H4 (cell line): ENCODE measurements around the gene DUSP21. TPM values are rescaled to one million over a fixed set of nuclear protein-coding genes. Genes with fewer than 3 reads are reported as not detected.
"Not testable (repeated sequence)": the region's sequence is repeated elsewhere in the genome, so short reads cannot be mapped to it uniquely, and the experiment has no call there.

Source experiments
- DNase-seq: peaks from one replicate; pipeline ENCODE4 v3.0.0-alpha.2; 2015; ENCODE audit warnings: low spot score
- total RNA-seq: library from RNA; depleted of rRNA; stranded (reverse); fragments of >200 nt; shearing (Covaris generic); gene quantifications from 2 replicates; pipeline ENCODE4 v1.2.3, GENCODE V29; 2014; rRNA removed

The DUSP21 gene
- total RNA-seq: not detected in 2 replicates

DNA sequence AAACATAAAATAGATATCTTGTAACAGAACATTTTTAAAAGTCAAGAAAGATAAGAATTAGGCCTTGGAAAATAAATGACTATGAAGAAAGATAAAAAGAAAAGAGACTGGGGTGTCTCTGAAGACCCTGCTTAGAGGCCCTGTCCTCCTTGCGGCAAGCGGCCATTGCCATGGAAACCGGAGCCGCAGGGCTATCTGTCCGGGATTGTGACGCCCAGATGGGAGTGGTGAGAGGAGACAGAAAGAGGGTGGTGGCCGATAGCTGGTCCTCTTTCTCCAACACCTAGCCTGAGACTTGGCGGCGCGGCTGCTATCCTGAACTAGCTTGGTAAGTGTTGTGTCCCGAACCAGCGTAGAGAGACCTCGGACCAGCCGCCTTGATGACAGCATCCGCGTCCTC, at the start of gene DUSP21:
TSS of gene DUSP21 (plus strand) at position 269 of the 400 bp plus-strand sequence. CDS start at position 381, 112 bp downstream.
- no peak for DNase-seq

DNA sequence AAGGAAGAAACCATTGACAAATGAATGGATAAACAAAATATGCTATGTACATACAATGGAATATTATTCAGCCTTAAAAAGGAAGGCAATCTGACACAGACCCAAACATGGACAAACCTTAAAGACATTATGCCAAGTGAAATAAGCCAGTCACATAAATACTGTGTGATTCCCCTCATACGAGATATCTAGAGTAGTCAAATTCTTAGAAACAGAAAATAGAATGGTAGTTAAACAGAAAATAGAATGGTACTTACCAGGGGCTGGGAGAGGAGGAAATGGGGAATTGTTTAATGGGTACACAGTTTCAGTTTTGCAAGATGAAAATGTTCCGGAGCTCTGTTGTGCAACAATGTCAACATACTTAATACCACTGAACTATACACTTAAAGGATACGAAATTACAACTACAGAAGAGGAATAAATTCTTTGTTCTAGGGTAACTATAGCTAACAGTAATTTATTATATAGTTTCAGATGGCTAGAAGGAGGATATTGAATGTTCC, 47.8 kb upstream of the DUSP21 start:
- DNase-seq: no peak

DNA sequence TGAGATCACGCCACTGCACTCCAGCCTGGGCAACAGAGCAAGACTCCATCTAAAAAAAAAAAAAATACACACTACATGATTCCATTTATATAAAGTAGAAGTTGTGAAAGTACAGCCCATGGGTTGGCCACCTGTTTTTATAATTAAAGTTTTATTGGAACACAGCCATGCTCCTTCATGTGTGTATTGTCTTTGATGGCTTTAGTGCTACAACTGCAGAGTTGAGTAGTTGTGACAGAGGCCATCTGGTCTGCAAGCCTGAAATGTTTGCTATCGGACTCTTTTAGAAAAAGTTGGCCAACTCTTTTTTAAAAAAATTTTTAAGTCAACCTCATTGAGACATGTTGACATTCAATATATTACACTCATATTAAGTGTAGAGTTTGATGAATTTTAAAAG, 41.2 kb upstream of the DUSP21 start:
- no peak for DNase-seq

DNA sequence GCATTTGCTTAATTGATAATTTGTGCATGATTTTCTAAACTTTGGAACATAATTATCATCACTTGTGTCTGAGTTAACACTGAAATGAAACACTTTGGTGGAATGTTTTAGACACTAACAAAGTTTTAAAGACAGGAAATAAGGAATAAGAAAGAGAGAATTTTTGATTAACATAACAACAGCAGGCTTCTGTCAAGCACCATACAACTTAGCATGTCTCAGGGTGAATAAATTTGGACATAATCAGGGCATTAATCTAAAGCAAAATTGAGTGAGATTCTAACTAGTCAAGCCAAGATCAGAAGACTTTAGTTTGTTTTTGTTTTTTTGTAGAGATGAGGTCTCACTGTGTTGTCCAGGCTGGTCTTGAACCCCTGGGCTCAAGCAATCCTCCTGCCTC, 28.1 kb upstream of the DUSP21 start:
- DNase-seq: no peak

DNA sequence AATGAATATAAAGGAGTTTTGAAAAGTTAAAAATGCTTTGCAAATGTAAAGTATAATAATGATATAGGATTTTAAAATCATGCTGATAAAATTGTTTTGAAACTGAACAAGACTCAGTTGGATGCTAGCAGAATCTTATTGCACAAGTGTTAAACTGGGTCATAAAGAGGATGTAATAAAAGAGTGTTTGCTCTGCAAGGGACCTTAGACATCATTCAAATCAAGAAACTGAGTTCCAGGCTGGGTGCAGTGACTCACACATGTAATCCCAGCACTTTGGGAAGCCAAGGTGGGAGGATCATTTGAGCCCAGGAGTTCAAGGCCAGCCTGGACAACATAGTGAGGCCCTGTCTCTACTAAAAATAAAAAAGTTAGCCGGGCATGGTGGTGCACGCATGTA, 27.5 kb upstream of the DUSP21 start:
- DNase-seq: no peak

DNA sequence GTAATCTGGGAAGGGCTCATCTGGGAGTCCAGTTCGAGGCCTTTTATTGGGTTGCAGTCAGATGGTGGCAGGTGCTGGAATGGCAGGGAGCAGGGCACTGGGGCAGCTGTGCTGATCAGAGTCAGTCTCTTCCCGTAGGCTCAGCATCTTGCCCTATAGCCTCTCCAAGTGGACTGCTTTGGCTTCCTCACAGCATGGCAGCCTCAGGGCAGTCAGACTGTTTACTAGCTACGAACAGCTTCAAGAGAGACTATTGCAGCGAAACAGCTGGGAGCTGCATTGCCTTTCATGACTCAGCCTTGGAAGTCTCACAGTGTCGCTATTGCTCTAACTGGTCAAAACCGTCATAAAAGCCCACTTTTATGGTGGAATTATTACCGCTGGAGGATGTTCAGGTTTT, 26.8 kb upstream of the DUSP21 start:
- DNase-seq: no peak

DNA sequence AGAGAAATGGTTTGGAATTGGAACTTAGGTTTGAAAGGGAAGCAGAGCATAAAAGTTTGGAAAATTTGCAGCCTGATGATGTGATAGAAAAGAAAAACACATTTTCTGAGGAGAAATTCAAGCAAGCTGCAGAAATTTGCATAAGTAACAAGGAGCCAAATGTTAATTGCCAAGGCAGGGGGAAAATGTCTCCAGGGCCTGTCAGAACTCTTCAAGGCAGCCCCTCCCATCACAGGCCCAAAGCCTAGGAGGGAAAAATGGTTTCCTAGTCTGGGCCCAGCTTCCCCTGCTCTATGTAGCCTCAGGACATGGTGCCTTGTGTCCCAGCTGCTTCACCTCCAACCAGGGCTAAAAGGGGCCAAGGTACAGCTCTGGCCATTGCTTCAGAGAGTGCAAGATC, 21.2 kb upstream of the DUSP21 start:
- no peak for DNase-seq

DNA sequence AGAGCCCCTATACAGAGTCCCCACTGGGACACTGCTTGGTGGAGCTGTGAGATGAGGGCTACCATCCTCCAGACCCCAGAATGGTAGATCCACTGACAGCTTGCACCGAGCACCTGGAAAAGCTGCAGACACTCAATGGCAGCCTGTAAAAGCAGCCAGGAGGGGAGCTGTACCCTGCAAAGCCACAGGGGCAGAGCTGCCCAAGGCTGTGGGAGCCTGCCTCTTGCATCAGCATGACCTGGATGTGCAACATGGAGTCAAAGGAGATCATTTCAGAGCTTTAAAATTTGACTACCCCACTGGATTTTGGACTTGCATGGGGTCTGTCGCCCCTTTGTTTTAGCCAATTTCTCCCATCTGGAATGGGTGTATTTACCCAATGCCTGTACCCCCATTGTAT, 20.6 kb upstream of the DUSP21 start:
- DNase-seq: not testable (repeated sequence)

DNA sequence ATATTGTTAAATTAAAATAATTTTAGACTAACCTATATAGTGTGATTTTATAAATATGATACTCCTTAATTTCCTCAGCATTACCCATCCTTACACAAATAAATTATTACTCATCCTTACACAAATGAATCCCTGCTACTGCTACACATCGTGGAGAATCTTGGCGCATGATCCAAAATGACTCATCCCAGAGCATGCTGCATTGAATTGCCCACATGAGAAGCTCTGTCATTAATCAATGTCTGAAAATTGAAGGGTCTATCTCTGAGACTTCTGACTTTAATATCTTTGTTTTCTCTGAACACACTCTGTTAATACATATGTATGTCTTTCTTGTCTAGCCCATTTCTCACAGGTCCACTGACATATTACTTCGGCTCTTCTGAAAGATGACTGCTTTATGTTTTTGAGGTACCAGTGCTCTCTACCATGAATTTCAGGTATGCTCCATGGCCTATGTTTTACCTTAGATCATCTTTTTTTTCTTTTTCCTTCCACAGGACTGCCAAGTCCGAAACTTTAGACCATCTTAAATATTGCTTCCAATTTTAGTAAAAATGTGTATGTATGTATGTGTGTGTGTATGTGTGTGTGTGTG, 15.7 kb upstream of the DUSP21 start:
- DNase-seq: peak; percentile 22

DNA sequence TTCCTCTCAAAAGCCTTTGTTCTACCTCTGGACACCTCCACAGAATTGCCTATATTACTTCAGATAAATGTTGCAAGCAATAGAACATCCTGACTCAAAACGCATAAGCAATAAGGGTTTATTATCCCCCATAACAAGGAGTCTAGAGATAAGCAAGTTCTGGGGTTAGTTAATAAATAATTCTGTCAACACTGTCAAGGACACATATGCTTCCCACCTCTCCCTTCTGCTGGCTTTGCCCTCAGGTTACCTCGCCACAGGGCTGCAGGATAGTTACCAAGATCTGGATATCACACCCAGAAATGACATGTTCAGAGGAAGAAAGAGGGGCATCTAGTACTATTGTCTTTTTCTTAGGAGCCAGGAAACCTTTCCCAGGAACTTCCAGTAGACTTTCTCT, 14.0 kb upstream of the DUSP21 start:
- DNase-seq: no peak

DNA sequence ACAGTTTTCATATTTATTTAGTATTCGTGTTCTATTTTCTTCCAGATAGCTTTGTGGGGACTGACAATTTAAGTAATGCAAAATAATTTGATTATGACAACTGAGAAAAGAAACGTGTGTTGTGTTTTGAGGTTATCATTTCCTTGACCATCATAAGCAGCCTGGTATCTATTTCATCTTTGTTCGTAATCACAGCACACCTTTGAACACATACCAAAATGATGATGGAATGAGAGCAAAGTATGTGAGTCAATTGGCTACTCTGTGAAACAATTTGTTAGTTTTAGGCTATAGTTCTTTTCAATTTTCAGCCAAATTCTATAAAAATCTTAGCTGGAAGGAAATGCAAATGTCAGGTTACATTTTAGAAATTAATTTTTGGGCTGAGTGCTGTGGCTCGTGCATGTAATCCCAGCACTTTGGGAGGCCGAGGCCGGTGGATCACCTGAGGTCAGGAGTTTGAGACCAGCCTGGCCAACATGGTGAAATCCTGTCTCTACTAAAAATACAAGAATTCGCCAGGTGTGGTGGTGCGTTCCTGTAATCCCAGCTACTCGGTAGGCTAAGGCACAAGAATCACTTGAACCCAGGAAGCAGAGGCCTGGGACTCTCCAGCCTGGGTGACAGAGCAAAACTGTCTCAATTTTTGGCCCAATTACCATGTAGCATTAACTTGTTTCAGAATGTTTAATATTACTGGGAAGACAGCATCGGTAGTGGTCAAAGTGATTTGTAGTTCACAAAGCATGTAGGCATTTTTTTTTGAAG, 1.1 kb upstream of the DUSP21 start:
- DNase-seq: no peak

DNA sequence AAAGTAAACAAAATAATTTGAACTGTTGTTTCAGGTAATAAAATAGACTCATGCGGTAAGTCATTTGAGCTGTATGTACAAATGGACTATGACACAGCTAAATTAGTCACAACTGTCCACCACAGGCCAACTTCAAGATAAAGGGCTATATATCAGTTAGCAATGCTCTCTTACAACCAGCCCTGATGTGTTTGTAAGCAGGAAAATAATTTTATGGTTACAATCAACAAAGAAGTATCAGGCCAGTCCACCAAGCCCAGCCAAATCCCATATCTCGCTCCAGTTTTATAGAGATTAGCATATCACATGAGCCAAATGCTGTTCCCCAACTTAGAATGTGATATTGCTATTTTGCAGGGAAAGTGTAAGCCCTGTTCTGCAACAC, 511 bp upstream of the DUSP21 start:
- DNase-seq: peak; percentile 19

DNA sequence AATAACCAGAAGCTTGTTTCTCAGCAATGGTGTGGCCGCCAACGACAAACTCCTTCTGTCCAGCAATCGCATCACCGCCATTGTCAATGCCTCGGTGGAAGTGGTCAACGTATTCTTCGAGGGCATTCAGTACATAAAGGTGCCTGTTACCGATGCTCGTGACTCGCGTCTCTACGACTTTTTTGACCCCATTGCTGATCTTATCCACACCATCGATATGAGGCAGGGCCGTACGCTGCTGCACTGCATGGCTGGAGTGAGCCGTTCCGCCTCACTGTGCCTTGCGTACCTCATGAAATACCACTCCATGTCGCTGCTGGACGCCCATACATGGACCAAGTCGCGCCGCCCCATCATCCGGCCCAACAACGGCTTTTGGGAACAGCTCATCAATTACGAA, 383 bp downstream of the DUSP21 start:
- DNase-seq: no peak

DNA sequence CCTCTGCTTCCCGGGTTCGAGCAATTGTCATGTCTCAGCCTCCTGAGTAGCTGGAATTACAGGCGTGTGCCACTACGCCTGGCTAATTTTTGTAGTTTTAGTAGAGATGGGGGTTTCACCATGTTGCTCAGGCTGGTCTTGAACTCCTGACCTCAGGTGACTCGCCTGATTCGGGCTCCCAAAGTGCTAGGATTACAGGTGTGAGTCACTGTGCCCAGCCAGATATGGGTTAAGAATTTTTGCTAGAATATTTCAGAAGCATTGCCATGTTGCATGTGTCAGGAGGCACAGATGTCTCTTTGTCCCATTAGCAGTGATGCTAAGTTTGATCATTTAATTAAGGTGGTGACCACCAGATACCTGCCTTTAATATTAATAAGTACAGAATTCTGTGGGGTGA, 7.1 kb downstream of the DUSP21 start:
- not testable (repeated sequence) for DNase-seq

DNA sequence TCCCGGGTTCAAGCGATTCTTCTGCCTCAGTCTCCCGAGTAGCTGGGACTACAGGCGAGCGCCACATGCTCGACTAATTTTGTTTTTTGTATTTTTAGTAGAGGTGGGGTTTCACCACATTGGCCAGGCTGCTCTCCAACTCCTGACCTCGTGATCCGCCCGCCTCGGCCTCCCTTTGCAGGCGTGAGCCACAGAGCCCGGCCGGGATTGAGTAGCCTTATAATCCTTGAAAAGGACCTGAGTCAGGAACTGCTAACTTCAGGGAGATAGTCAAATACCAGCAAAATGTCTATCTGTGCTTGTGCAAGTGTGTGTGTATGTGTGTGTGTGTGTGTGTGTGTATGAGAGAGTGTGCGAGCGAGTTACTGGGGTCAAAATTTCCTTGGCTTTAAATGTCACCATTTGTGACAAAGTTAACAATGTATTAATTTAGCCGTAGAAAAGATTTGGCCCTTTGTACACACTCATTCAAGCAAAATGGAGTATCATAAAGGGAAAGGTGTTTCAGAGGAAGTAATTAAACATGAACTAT, 27.4 kb downstream of the DUSP21 start:
- DNase-seq: no peak

DNA sequence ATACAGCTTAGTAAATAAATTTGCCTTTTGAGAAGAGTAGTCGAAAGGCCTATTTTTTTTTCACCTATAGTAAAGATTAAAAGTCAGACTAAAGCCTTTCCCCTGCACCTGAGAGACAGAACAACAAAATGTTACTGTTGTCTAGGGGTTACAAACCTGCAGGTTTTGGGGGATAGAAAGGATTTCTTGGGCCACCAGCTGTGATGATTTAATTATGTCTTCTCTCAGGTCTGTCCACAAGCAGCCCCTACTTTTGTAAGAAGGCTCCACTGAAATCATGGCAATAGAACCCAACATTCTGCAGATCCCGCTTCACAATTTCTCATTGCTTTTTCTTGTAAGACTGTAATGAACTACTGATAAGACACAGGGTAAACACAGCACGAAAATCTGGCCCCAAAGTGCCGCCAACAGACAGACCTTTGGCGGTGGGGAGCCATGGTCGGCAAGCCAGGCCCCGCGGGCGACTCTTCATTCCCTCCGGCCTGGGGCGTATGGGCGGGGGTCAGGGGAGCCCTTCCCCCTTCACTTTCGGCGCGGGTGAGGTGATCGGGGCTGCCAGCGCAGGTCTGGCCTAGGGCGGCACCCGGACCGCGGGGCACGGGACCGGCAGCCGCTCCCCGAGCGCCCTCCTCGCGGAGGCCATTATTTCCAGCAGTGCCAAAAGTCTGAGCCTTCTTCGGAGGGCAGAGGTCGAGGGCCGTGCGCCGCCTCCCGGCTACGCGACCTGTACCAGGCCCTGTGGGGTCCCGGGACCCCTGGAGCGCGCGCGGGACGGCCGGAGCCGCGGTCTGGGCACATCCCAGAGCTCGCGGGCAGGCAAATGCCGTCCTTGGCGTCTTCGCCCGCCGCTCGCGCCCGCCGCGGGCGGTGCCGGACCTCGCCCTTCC, 28.4 kb downstream of the DUSP21 start:
- DNase-seq: no peak

DNA sequence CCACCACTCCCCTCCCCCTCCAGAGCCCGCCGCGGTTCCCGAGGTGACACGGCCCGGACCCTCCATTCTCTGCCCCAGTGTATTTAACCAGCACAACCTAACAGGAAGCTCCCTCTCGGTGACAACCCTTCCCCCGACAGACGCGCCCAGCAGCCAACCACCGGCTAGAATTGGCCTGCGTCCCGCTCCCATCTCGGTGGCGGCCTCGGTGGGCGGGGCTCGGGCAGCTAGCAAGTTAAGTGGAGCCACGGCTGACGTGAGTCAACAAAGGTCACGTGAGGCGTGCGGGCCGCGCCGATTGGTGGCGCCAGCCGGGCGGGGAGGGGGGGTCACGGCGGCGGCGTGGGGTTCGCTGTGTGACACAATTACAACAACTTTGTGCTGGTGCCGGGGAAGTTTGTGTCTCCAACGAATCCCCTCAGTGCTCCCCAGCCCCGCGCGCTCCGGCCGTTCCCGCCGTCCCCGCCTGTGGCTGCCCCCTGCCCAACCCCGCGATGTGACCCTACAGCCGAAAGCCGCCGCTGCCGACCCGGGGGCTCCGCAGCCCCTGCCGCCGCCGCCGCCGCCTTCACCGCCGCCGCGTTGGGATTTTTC, 29.1 kb downstream of the DUSP21 start, which contains the start of gene KDM6A:
TSS of gene KDM6A (plus strand) at position 368 of the 594 bp plus-strand sequence. CDS start 364 bp downstream, outside the sequence.
- DNase-seq: peak; percentile 95

DNA sequence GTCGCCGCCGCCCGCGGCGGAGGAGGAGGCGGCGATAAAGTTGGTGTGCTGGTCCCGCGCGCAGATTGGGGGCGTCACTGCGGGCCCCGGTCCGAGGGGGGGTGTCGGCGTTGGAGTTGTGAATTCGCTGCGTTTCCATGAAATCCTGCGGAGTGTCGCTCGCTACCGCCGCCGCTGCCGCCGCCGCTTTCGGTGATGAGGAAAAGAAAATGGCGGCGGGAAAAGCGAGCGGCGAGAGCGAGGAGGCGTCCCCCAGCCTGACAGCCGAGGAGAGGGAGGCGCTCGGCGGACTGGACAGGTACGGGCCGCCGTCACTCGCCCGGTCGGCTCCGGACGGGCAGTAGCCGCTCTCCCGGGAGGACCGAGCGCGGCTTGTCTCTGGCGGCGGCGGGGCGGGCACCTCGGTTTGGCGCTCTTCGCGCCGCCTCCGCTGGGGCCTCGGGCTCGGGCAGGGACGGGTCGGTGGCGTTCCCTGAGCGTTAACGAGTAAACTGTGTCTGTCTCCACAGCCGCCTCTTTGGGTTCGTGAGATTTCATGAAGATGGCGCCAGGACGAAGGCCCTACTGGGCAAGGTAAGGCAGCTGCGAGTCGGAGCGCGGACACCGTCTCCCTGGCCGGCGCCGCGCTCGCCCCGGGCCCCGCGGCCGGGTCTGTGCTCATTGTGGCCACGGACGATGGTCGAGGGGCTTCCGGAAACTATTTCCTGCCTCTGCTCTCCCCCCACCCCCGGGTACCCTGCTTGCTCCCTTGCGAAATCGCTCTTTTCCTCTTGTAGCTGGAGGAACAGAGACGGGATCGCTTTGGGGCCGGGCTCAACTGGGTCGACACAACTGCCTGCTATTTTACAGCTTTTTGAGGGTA, 29.8 kb downstream of the DUSP21 start:
- peak; percentile 12 for DNase-seq

DNA sequence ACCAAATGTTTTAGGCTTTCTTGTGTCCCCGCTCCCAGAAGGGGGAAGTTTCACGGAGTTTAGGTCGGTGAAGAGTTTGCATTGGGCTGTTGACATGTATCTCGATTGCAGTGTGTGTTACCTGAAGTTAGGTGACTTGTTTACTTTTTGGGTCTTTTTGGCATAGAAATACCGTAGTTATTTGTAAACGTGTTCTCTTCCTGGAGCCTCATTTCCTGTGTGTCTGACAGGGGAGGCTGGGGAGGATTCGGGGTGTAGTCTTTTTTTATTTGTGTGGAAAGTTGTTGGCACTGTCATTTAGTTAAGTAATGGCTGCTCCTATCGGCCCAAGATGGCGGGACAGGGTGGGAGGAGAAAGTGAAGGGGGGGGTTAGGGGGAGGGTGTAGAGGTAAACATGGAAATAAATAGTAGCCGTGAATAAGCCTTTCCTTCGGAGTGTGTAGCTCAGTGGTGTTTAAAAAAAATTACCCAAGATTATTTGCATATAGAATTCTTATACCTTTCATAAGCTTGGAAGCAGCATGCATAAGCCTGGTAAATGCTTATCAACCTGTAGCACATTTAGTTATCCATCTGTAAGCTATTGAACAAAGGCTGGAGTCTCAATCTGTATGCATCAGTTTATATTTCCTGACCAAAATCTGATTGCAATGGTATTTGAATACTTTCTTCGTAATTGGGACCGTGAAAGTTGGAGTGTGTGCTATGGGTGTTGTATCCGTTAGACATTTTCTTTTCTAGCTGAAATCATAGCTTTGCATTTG, 30.8 kb downstream of the DUSP21 start:
- DNase-seq: peak; percentile 30

DNA sequence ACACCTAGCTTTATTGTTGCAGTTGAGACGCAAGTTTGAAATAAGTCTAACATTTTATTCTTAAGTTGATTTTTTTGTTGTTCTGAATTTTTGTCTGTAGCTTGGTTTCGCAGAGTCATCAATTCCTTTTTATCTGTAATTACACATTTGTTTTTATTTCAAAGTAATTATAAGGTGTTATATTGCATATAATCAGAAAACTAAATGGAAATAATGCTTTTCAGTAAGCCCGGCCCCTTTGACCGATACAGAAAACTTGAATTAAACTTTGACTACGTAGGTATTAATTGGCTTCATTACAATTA, 31.3 kb downstream of the DUSP21 start:
- no peak for DNase-seq
